ENCODE results near the gene RTRAF. TPM values are rescaled to one million over a fixed set of nuclear protein-coding genes. Genes with fewer than 3 reads are reported as not detected.

RTRAF gene
- total and polyA plus RNA-seq, 2 of the 8 experiments (the other 6 are each of a cell fraction or from before 2014, with no cell fraction given), result 149 to 359 TPM

- H2BK5ac ChIP-seq (ENCODE audit: low read depth, low read length), result no peak overlapping the region
- H3K4me3 ChIP-seq (ENCODE audit: extremely low read depth in 1 of 4, insufficient read depth in 2 of 4, low read depth in 3 of 4, low read length in 4 of 4), result no peak overlapping the region
- no peak overlapping the region for H4K91ac ChIP-seq (replicated peaks; ENCODE audit: insufficient read length, low read length)
- TF ChIP-seq FOSL1 (IDR thresholded peaks at IDR 0.05; ENCODE audit: insufficient read depth, low read depth, low read length) (no peak), ASH2L (IDR thresholded peaks at IDR 0.05; ENCODE audit: low read length) (no peak)
- no peak overlapping the region for H2BK12ac ChIP-seq (ENCODE audit: low read depth, low read length)
- no peak overlapping the region for H2AK5ac ChIP-seq (ENCODE audit: low read depth, low read length)
- no peak overlapping the region for H3K4me2 ChIP-seq (ENCODE audit: insufficient read depth in 1 of 2, low read depth in 2 of 2, low read length in 2 of 2)
- DNase-seq (ENCODE audit: low read depth in 1 of 2, low spot score in 2 of 2) (no peak), FAIRE-seq (no peak)
- H3K18ac ChIP-seq (ENCODE audit: extremely low read depth, low read length), result no peak overlapping the region
- no peak overlapping the region for H2AFZ ChIP-seq (ENCODE audit: low read length)
- no peak overlapping the region for H3K4ac ChIP-seq (replicated peaks; ENCODE audit: insufficient read length, low read depth, low read length)
- no peak overlapping the region for H2BK15ac ChIP-seq (ENCODE audit: low read length)
- ChIA-PET POLR2A (ENCODE audit: partially characterized antibody) (no interaction called here), CTCF (ENCODE audit: partially characterized antibody) (interaction anchor here (0.8 to 4.7 kb wide), 3 partner anchors 8 to 194 kb away, joined by 3 to 48 read pairs (median 4); no protein-coding TSS in a partner anchor)
- H3K79me1 ChIP-seq (ENCODE audit: low read depth, low read length), result no peaks in the 10 kb centered on the region
- H3K36me3 ChIP-seq (ENCODE audit: control insufficient read depth in 2 of 4, insufficient read depth in 4 of 4, low read length in 3 of 4), result no peaks in the 10 kb centered on the region
- H3K27me3 ChIP-seq (replicated peaks in 1 of 4; ENCODE audit: control insufficient read depth in 3 of 4, extremely low read depth in 1 of 4, insufficient read depth in 3 of 4, low read length in 3 of 4), result no peaks in the 10 kb centered on the region
- H3K56ac ChIP-seq (replicated peaks; ENCODE audit: insufficient read length, low read depth, low read length), result no peak overlapping the region
- H3K23ac ChIP-seq (ENCODE audit: insufficient read length), result no peak overlapping the region
- H3K79me2 ChIP-seq (ENCODE audit: control insufficient read depth in 1 of 2, insufficient read depth in 2 of 2, low read length in 2 of 2), result no peaks in the 10 kb centered on the region
- no peaks in the 10 kb centered on the region for H3K23me2 ChIP-seq (ENCODE audit: low read depth, low read length)
- H3K9me3 ChIP-seq (ENCODE audit: insufficient read depth in 2 of 2, low read depth in 1 of 2, low read length in 1 of 2), result no peaks in the 10 kb centered on the region
- H3K4me1 ChIP-seq (replicated peaks in 1 of 4; ENCODE audit: control insufficient read depth in 3 of 4, insufficient read depth in 4 of 4, low read length in 3 of 4), result no peaks in the 10 kb centered on the region
- no peak overlapping the region for H4K8ac ChIP-seq (ENCODE audit: extremely low read depth, insufficient read depth, low read length)
- H4K20me1 ChIP-seq (replicated peaks in 1 of 2; ENCODE audit: control insufficient read depth in 1 of 2, insufficient read depth in 2 of 2, low read length in 2 of 2), result no peaks in the 10 kb centered on the region
- H4K5ac ChIP-seq (ENCODE audit: insufficient read length, low read depth, low read length), result no peak overlapping the region
- H3K14ac ChIP-seq (ENCODE audit: insufficient read length), result no peak overlapping the region
- 87% methylated on average over 6 of the region's 6 CpGs; no CpG with 5 or more reads in 1 of the 2 experiments for WGBS, 2 experiments (ENCODE audit: extremely low coverage in 1 of 2, insufficient coverage in 1 of 2, insufficient read length in 1 of 2, insufficient replicate concordance in 2 of 2, low coverage in 1 of 2, low lambda C conversion rate in 2 of 2, missing lambda C conversion rate in 1 of 2)
- no peak overlapping the region for H3K9ac ChIP-seq (replicated peaks in 1 of 4; ENCODE audit: extremely low read depth in 1 of 4, low read depth in 3 of 4, low read length in 3 of 4)
- H3K27ac ChIP-seq (ENCODE audit: low read depth, low read length), result no peak overlapping the region
- H2BK20ac ChIP-seq (ENCODE audit: low read length), result no peak overlapping the region
- H2BK120ac ChIP-seq (replicated peaks; ENCODE audit: low read depth, low read length), result no peak overlapping the region
These were observed 19.4 kb upstream of the RTRAF start for GRCh38 chr14:51969852-51970540.

All from H1 (cell line).